GM19328 (cell line): ENCODE results near the gene DENND4C.
"Not testable (repeated sequence)": the region's sequence is repeated elsewhere in the genome, so short reads cannot be mapped to it uniquely, and the experiment has no call there.

Experiments used
- ATAC-seq: cut with Tn5 transposase; IDR thresholded peaks from one replicate; pipeline ENCODE4 v1.9.1; 2021; ENCODE audit warnings: mild to moderate bottlenecking, moderate library complexity; ENCODE audit not compliant: unreplicated experiment

DENND4C gene

GRCh38 chr9:19265602-19266001 is 35.1 kb downstream of the DENND4C start:
- ATAC-seq, result not testable (repeated sequence)

- not testable (repeated sequence) for ATAC-seq
Observed at GRCh38 chr9:19266778-19267384, 36.4 kb downstream of the DENND4C start.

GRCh38 chr9:19269582-19269981 is 39.1 kb downstream of the DENND4C start:
- ATAC-seq, result no peak

- ATAC-seq, result no peak
Observed at GRCh38 chr9:19270421-19270949, 40.0 kb downstream of the DENND4C start.

GRCh38 chr9:19271081-19271480 is 40.6 kb downstream of the DENND4C start:
- no peak for ATAC-seq

- ATAC-seq, result no peak
Observed at GRCh38 chr9:19281801-19282200, 51.3 kb downstream of the DENND4C start.

GRCh38 chr9:19283072-19283710 is 52.7 kb downstream of the DENND4C start:
- ATAC-seq, result no peak

- ATAC-seq, result no peak
Observed at GRCh38 chr9:19284729-19285128, 54.2 kb downstream of the DENND4C start.

GRCh38 chr9:19286634-19287188 is 56.2 kb downstream of the DENND4C start:
- ATAC-seq, result no peak

GRCh38 chr9:19288081-19288480 is 57.6 kb downstream of the DENND4C start:
- no peak for ATAC-seq

GRCh38 chr9:19290103-19290502 is 59.6 kb downstream of the DENND4C start:
- ATAC-seq, result no peak

- no peak for ATAC-seq
Observed at GRCh38 chr9:19294219-19294618, 63.7 kb downstream of the DENND4C start.

GRCh38 chr9:19298436-19299000 is 68.0 kb downstream of the DENND4C start:
- no peak for ATAC-seq

GRCh38 chr9:19303216-19303615 is 72.7 kb downstream of the DENND4C start:
- ATAC-seq, result no peak

- no peak for ATAC-seq
Observed at GRCh38 chr9:19306568-19306967, 76.1 kb downstream of the DENND4C start.

- ATAC-seq, result no peak
Observed at GRCh38 chr9:19310246-19310645, 79.8 kb downstream of the DENND4C start.

GRCh38 chr9:19313573-19313972 is 83.1 kb downstream of the DENND4C start:
- no peak for ATAC-seq

GRCh38 chr9:19320495-19320894 is 90.0 kb downstream of the DENND4C start:
- no peak for ATAC-seq

GRCh38 chr9:19331877-19332276 is 101.4 kb downstream of the DENND4C start:
- no peak for ATAC-seq

GRCh38 chr9:19336166-19336565 is 105.7 kb downstream of the DENND4C start:
- ATAC-seq, result no peak

GRCh38 chr9:19342947-19343346 is 112.5 kb downstream of the DENND4C start:
- ATAC-seq, result no peak

- no peak for ATAC-seq
Observed at GRCh38 chr9:19358701-19359100, 128.2 kb downstream of the DENND4C start.
